Mesenchymal stem cell (in vitro differentiated cells and primary cell): ENCODE results near the gene SIMC1.
A peak's percentile ranks its signal among the peaks of the same experiment; 100 is the strongest.

Experiments used
- DNase-seq: peaks from one replicate; pipeline ENCODE4 v3.0.0-alpha.2; 2013
- H2AFZ ChIP-seq: one replicate; pipeline ENCODE4 v1.6.1; 2013; ENCODE audit warnings: low read depth, mild to moderate bottlenecking, control low read depth, inconsistent platforms, low read length, moderate library complexity
- H2AK5ac ChIP-seq: 2 replicates; pipeline ENCODE4 v1.6.1; 2013; ENCODE audit warnings: low read length, moderate library complexity, mild to moderate bottlenecking, inconsistent platforms; ENCODE audit not compliant: severe bottlenecking
- H2BK120ac ChIP-seq: one replicate; pipeline ENCODE4 v1.6.1; 2013; ENCODE audit warnings: low read depth, mild to moderate bottlenecking, inconsistent platforms, low read length, moderate library complexity
- H2BK12ac ChIP-seq, 2 experiments: one replicate each; pipeline ENCODE4 v1.6.1; 2013; ENCODE audit warnings: inconsistent platforms in 2 of 2, low read length in 2 of 2, mild to moderate bottlenecking in 2 of 2, moderate library complexity in 2 of 2, control low read depth in 1 of 2
- H2BK15ac ChIP-seq: one replicate; pipeline ENCODE4 v1.6.1; 2013; ENCODE audit warnings: mild to moderate bottlenecking, low read depth, inconsistent platforms; ENCODE audit not compliant: poor library complexity, severe bottlenecking
- H2BK5ac ChIP-seq: 2 replicates; pipeline ENCODE4 v1.6.1; 2013; ENCODE audit warnings: low read depth, mild to moderate bottlenecking, low read length, control low read depth, inconsistent platforms; ENCODE audit not compliant: poor library complexity, severe bottlenecking
- H3K14ac ChIP-seq, 2 experiments: one replicate each; pipeline ENCODE4 v1.6.1; 2013; ENCODE audit warnings: inconsistent platforms in 2 of 2, low read length in 2 of 2, control low read depth in 1 of 2, mild to moderate bottlenecking in 1 of 2, moderate library complexity in 1 of 2
- H3K18ac ChIP-seq, 2 experiments: one replicate each; pipeline ENCODE4 v1.6.1; 2013; ENCODE audit warnings: inconsistent platforms in 2 of 2, low read length in 2 of 2, control low read depth in 1 of 2, low read depth in 1 of 2, mild to moderate bottlenecking in 1 of 2
- H3K23ac ChIP-seq, 2 experiments: one replicate each; pipeline ENCODE4 v1.6.1; 2013; ENCODE audit warnings: inconsistent platforms in 2 of 2, low read length in 2 of 2, mild to moderate bottlenecking in 2 of 2, moderate library complexity in 2 of 2, control low read depth in 1 of 2
- H3K27ac ChIP-seq: 2 replicates; pipeline ENCODE4 v1.5.1; 2013; ENCODE audit warnings: mild to moderate bottlenecking, moderate library complexity, low read length, control low read depth, inconsistent platforms; ENCODE audit not compliant: poor library complexity, severe bottlenecking
- H3K27me3 ChIP-seq, 2 experiments: 2 replicates each; pipeline versions ENCODE4 v1.6.1 to v1.7.0; 2013; ENCODE audit warnings: low read length in 2 of 2, mild to moderate bottlenecking in 2 of 2, moderate library complexity in 2 of 2, control low read depth in 1 of 2, inconsistent platforms in 1 of 2; ENCODE audit not compliant: control insufficient read depth in 1 of 2, insufficient read depth in 1 of 2
- H3K36me3 ChIP-seq, 2 experiments: 2 replicates each; pipeline versions ENCODE4 v1.6.1 to v1.7.0; 2013; ENCODE audit warnings: low read length in 2 of 2, control low read depth in 1 of 2, inconsistent platforms in 1 of 2, low read depth in 1 of 2, mild to moderate bottlenecking in 1 of 2; ENCODE audit not compliant: insufficient read depth in 2 of 2, control insufficient read depth in 1 of 2
- H3K4ac ChIP-seq, 2 experiments: one replicate each; pipeline ENCODE4 v1.6.1; 2013; ENCODE audit warnings: inconsistent platforms in 2 of 2, low read length in 2 of 2, mild to moderate bottlenecking in 2 of 2, moderate library complexity in 2 of 2, control low read depth in 1 of 2, low read depth in 1 of 2
- H3K4me1 ChIP-seq: 2 replicates; pipeline ENCODE4 v1.6.1; 2013; ENCODE audit warnings: low read depth, low read length, control low read depth; ENCODE audit not compliant: control insufficient read depth, insufficient read depth
- H3K4me2 ChIP-seq: 2 replicates; pipeline ENCODE4 v1.6.1; 2013; ENCODE audit warnings: low read length, mild to moderate bottlenecking, inconsistent platforms; ENCODE audit not compliant: poor library complexity, severe bottlenecking
- H3K4me3 ChIP-seq, 2 experiments: 2 replicates each; pipeline versions ENCODE4 v1.5.1 to v1.7.0; 2013; ENCODE audit warnings: low read length in 2 of 2, mild to moderate bottlenecking in 2 of 2, control low read depth in 1 of 2, low read depth in 1 of 2; ENCODE audit not compliant: insufficient read depth in 1 of 2
- H3K79me1 ChIP-seq: replicated peaks from 2 replicates; pipeline ENCODE4 v1.6.1; 2013; ENCODE audit warnings: mild to moderate bottlenecking, control low read depth, low read length, inconsistent platforms; ENCODE audit not compliant: poor library complexity, severe bottlenecking
- H3K9ac ChIP-seq: 2 replicates; pipeline ENCODE4 v1.7.0; 2013; ENCODE audit warnings: mild to moderate bottlenecking, low read length, moderate library complexity
- H3K9me3 ChIP-seq: 2 replicates; pipeline ENCODE4 v1.7.0; 2013; ENCODE audit warnings: mild to moderate bottlenecking, low read length; ENCODE audit not compliant: control insufficient read depth
- H4K8ac ChIP-seq: one replicate; pipeline ENCODE4 v1.6.1; 2013; ENCODE audit warnings: inconsistent platforms, mild to moderate bottlenecking, low read length, moderate library complexity
- H4K91ac ChIP-seq: one replicate; pipeline ENCODE4 v1.6.1; 2013; ENCODE audit warnings: mild to moderate bottlenecking, low read length, inconsistent platforms
- WGBS: methylation state at CpG from one replicate; pipeline ENCODE4 v1.1.7; 2013; ENCODE audit warnings: mixed read lengths; 5-methylcytosine and 5-hydroxymethylcytosine counted together

SIMC1 gene

GRCh38 chr5:176369934-176370711 lies 131.9 kb downstream of the SIMC1 start:
- Histone ChIP-seq H3K18ac (no peak overlapping the region), H4K91ac (no peak overlapping the region), H3K79me1 (peaks cover 31% of the 10 kb centered on the region), H2BK15ac (peak overlapping the region; percentile 13), H3K23ac (no peak overlapping the region), H3K9me3 (no peaks in the 10 kb centered on the region), H3K27me3 (no peaks in the 10 kb centered on the region), H3K36me3 (peaks cover 45 to 51% of the 10 kb centered on the region in 2 experiments), H3K4me3 (no peak overlapping the region), H2AK5ac (no peak overlapping the region), H3K9ac (no peak overlapping the region), H3K27ac (no peak overlapping the region), H3K14ac (no peak overlapping the region), H2BK120ac (no peak overlapping the region), H3K4ac (no peak overlapping the region), H2BK5ac (no peak overlapping the region), H4K8ac (no peak overlapping the region), H3K4me2 (no peak overlapping the region), H2AFZ (no peak overlapping the region), H2BK12ac (no peak overlapping the region), H3K4me1 (peaks cover 10% of the 10 kb centered on the region)
- WGBS = 97% methylated on average over 5 of the region's 8 CpGs
- DNase-seq = no peak

GRCh38 chr5:176371621-176372539 lies 133.7 kb downstream of the SIMC1 start:
- 97% methylated on average over 11 of the region's 13 CpGs for WGBS
- no peak overlapping the region for H3K18ac ChIP-seq
- peak overlapping the region; percentile 29 for H4K91ac ChIP-seq
- no peak overlapping the region for H2BK15ac ChIP-seq
- H3K36me3 ChIP-seq = peaks cover 38 to 58% of the 10 kb centered on the region in 2 experiments
- no peak overlapping the region for H3K4ac ChIP-seq
- no peak overlapping the region for H3K4me3 ChIP-seq
- no peak overlapping the region for H2BK120ac ChIP-seq
- H3K27ac ChIP-seq = no peak overlapping the region
- H3K23ac ChIP-seq = no peak overlapping the region
- H3K4me1 ChIP-seq = peaks cover 2% of the 10 kb centered on the region
- H4K8ac ChIP-seq = peak overlapping the region; percentile 30
- H3K14ac ChIP-seq = no peak overlapping the region
- no peak overlapping the region for H3K9ac ChIP-seq
- no peak overlapping the region for H2AFZ ChIP-seq
- no peak for DNase-seq
- no peak overlapping the region for H2BK12ac ChIP-seq
- no peaks in the 10 kb centered on the region for H3K9me3 ChIP-seq
- H3K4me2 ChIP-seq = no peak overlapping the region
- H3K79me1 ChIP-seq = peaks cover 23% of the 10 kb centered on the region
- no peak overlapping the region for H2AK5ac ChIP-seq
- no peak overlapping the region for H2BK5ac ChIP-seq
- no peaks in the 10 kb centered on the region for H3K27me3 ChIP-seq

GRCh38 chr5:176373100-176373818 lies 135.0 kb downstream of the SIMC1 start:
- no peak overlapping the region for H3K18ac ChIP-seq
- no peaks in the 10 kb centered on the region for H3K27me3 ChIP-seq
- no peak overlapping the region for H2BK120ac ChIP-seq
- no peaks in the 10 kb centered on the region for H3K9me3 ChIP-seq
- H3K9ac ChIP-seq = no peak overlapping the region
- H3K79me1 ChIP-seq = peaks cover 17% of the 10 kb centered on the region
- H2AK5ac ChIP-seq = no peak overlapping the region
- 95% methylated on average over 7 of the region's 7 CpGs for WGBS
- no peak overlapping the region for H3K4ac ChIP-seq
- no peak overlapping the region for H2AFZ ChIP-seq
- H2BK12ac ChIP-seq = no peak overlapping the region
- DNase-seq = no peak
- peaks cover 2% of the 10 kb centered on the region for H3K4me1 ChIP-seq
- no peak overlapping the region for H3K14ac ChIP-seq
- no peak overlapping the region for H3K27ac ChIP-seq
- H2BK5ac ChIP-seq = no peak overlapping the region
- no peak overlapping the region for H2BK15ac ChIP-seq
- H4K91ac ChIP-seq = no peak overlapping the region
- peaks cover 28 to 54% of the 10 kb centered on the region in 2 experiments for H3K36me3 ChIP-seq
- no peak overlapping the region for H3K23ac ChIP-seq
- no peak overlapping the region for H3K4me3 ChIP-seq
- H4K8ac ChIP-seq = no peak overlapping the region
- H3K4me2 ChIP-seq = no peak overlapping the region
